Neural progenitor cell (in vitro differentiated cells): ENCODE data around the gene CDH12. TPM values are rescaled to one million over a fixed set of nuclear protein-coding genes. Genes with fewer than 3 reads are reported as not detected.

Experiments used
- DNase-seq: peaks from one replicate; pipeline ENCODE4 v3.0.0-alpha.2; 2016; ENCODE audit warnings: low spot score
- H2AFZ ChIP-seq: fragments of 200-600 bp; sonication (generic); replicated peaks from 2 replicates; pipeline ENCODE4 v1.6.1; 2016; ENCODE audit warnings: antibody characterized with exemption
- H3F3A ChIP-seq: fragments of 200-600 bp; sonication (generic); 2 replicates; pipeline ENCODE4 v1.6.1; 2016; ENCODE audit warnings: antibody characterized with exemption, low read depth
- H3K27ac ChIP-seq: fragments of 200-600 bp; sonication (generic); 2 replicates; pipeline ENCODE4 v1.5.1; 2016; ENCODE audit warnings: mild to moderate bottlenecking
- H3K27me3 ChIP-seq: fragments of 200-600 bp; sonication (generic); 2 replicates; pipeline ENCODE4 v1.6.1; 2016; ENCODE audit warnings: mild to moderate bottlenecking, moderate library complexity
- H3K36me3 ChIP-seq: fragments of 200-600 bp; sonication (generic); 2 replicates; pipeline ENCODE4 v1.5.1; 2016
- H3K4me1 ChIP-seq: fragments of 200-600 bp; sonication (generic); 2 replicates; pipeline ENCODE4 v1.6.1; 2016; ENCODE audit warnings: mixed run types
- H3K4me2 ChIP-seq: fragments of 200-600 bp; sonication (generic); 2 replicates; pipeline ENCODE4 v1.6.1; 2016
- H3K4me3 ChIP-seq: fragments of 200-600 bp; sonication (generic); 2 replicates; pipeline ENCODE4 v1.5.1; 2016
- H3K79me2 ChIP-seq: fragments of 200-600 bp; sonication (generic); 2 replicates; pipeline ENCODE4 v1.6.1; 2016; ENCODE audit warnings: low read depth
- H3K9ac ChIP-seq: fragments of 200-600 bp; sonication (generic); 2 replicates; pipeline ENCODE4 v1.6.1; 2016
- H3K9me3 ChIP-seq: fragments of 200-600 bp; sonication (generic); 2 replicates; pipeline ENCODE4 v1.5.1; 2016; ENCODE audit warnings: low read depth
- H4K20me1 ChIP-seq: fragments of 200-600 bp; sonication (generic); 2 replicates; pipeline ENCODE4 v1.6.1; 2016; ENCODE audit warnings: low read depth
- H3K27ac Mint-ChIP-seq: 3 replicates; pipeline ENCODE4 v1.8.0; 2021; ENCODE audit warnings: mixed read lengths
- H3K27me3 Mint-ChIP-seq: 2 replicates; pipeline ENCODE4 v1.8.0; 2022; ENCODE audit warnings: low read depth, mild to moderate bottlenecking, inconsistent platforms, moderate library complexity, mixed read lengths; ENCODE audit not compliant: insufficient read depth
- H3K36me3 Mint-ChIP-seq: 3 replicates; pipeline ENCODE4 v1.8.0; 2021; ENCODE audit warnings: mixed read lengths
- H3K4me1 Mint-ChIP-seq: 3 replicates; pipeline ENCODE4 v1.8.0; 2021; ENCODE audit warnings: mixed read lengths
- H3K4me3 Mint-ChIP-seq: 3 replicates; pipeline ENCODE4 v1.8.0; 2021; ENCODE audit warnings: mild to moderate bottlenecking, moderate library complexity, mixed read lengths
- H3K9me3 Mint-ChIP-seq: 3 replicates; pipeline ENCODE4 v1.8.0; 2020; ENCODE audit warnings: mixed read lengths
- CTCF ChIP-seq: fragments of 200-600 bp; sonication (generic); IDR thresholded peaks from 2 replicates; pipeline ENCODE4 v1.5.1; 2017; ENCODE audit warnings: antibody characterized with exemption, mild to moderate bottlenecking
- EZH2 ChIP-seq: fragments of 200-600 bp; sonication (generic); IDR thresholded peaks from 2 replicates; pipeline ENCODE4 v1.6.1; 2017; ENCODE audit warnings: antibody characterized with exemption, mild to moderate bottlenecking, moderate library complexity
- EZH2phosphoT487 ChIP-seq: fragments of 200-600 bp; sonication (generic); IDR thresholded peaks from 2 replicates; pipeline ENCODE4 v1.6.1; 2017; ENCODE audit warnings: antibody characterized with exemption
- total RNA-seq: library from RNA; depleted of rRNA; stranded (reverse); fragments of >200 nt; gene quantifications from 2 replicates; pipeline ENCODE4 v1.2.3, GENCODE V29; 2015; ENCODE audit warnings: low replicate concordance

CDH12 gene
- total RNA-seq, 1 donor from 2014 or later = not detected

- no peaks in the 10 kb centered on the region for H3K27me3 ChIP-seq
- no peak overlapping the region for H3K27ac ChIP-seq
- no peaks in the 10 kb centered on the region for H3F3A ChIP-seq
- H3K36me3 ChIP-seq = no peaks in the 10 kb centered on the region
- H3K79me2 ChIP-seq = no peaks in the 10 kb centered on the region
- H3K9me3 ChIP-seq = no peaks in the 10 kb centered on the region
- no peaks in the 10 kb centered on the region for H4K20me1 ChIP-seq
- Mint-ChIP-seq H3K9me3 (no peaks in the 10 kb centered on the region), H3K4me3 (no peak overlapping the region), H3K27ac (no peak overlapping the region), H3K36me3 (no peaks in the 10 kb centered on the region), H3K27me3 (no peaks in the 10 kb centered on the region), H3K4me1 (no peaks in the 10 kb centered on the region)
- no peaks in the 10 kb centered on the region for H3K4me1 ChIP-seq
- no peak overlapping the region for H3K4me2 ChIP-seq
- H2AFZ ChIP-seq = no peak overlapping the region
- no peak for TF ChIP-seq EZH2
- TF ChIP-seq CTCF = no peak
- no peak for TF ChIP-seq EZH2phosphoT487
- H3K9ac ChIP-seq = no peak overlapping the region
- DNase-seq = no peak
- H3K4me3 ChIP-seq = no peak overlapping the region
Measured at GRCh38 chr5:22649074-22649473, 204.1 kb downstream of the CDH12 start.

GRCh38 chr5:22644859-22645258 lies 208.3 kb downstream of the CDH12 start:
- H3K27me3 Mint-ChIP-seq = no peaks in the 10 kb centered on the region
- no peak overlapping the region for H3K27ac Mint-ChIP-seq
- no peak overlapping the region for H2AFZ ChIP-seq

GRCh38 chr5:22643356-22643755 lies 209.8 kb downstream of the CDH12 start:
- no peak overlapping the region for H2AFZ ChIP-seq
- Mint-ChIP-seq H3K9me3 (peaks cover 2% of the 10 kb centered on the region), H3K4me3 (no peak overlapping the region), H3K27me3 (peaks cover 5% of the 10 kb centered on the region), H3K36me3 (no peaks in the 10 kb centered on the region), H3K27ac (no peak overlapping the region), H3K4me1 (no peaks in the 10 kb centered on the region)
- H4K20me1 ChIP-seq = no peaks in the 10 kb centered on the region
- no peak overlapping the region for H3K4me3 ChIP-seq
- H3K9me3 ChIP-seq = no peaks in the 10 kb centered on the region
- H3K79me2 ChIP-seq = no peaks in the 10 kb centered on the region
- no peak overlapping the region for H3K9ac ChIP-seq
- H3K4me1 ChIP-seq = no peaks in the 10 kb centered on the region
- no peak for TF ChIP-seq CTCF
- no peak for TF ChIP-seq EZH2
- no peak for TF ChIP-seq EZH2phosphoT487
- no peaks in the 10 kb centered on the region for H3K36me3 ChIP-seq
- H3K27ac ChIP-seq = no peak overlapping the region
- no peak for DNase-seq
- H3K27me3 ChIP-seq = no peaks in the 10 kb centered on the region
- no peaks in the 10 kb centered on the region for H3F3A ChIP-seq
- no peak overlapping the region for H3K4me2 ChIP-seq

More at GRCh38 chr5:22644859-22645258, 208.3 kb downstream of the CDH12 start:
- H3K27me3 ChIP-seq = no peaks in the 10 kb centered on the region
- no peaks in the 10 kb centered on the region for H3F3A ChIP-seq
- no peak for TF ChIP-seq EZH2phosphoT487
- TF ChIP-seq CTCF = no peak
- no peak for TF ChIP-seq EZH2
- no peak overlapping the region for H3K27ac ChIP-seq
- Mint-ChIP-seq H3K36me3 (no peaks in the 10 kb centered on the region), H3K9me3 (no peaks in the 10 kb centered on the region), H3K4me1 (no peaks in the 10 kb centered on the region), H3K4me3 (no peak overlapping the region)
- no peaks in the 10 kb centered on the region for H3K9me3 ChIP-seq
- H3K4me1 ChIP-seq = no peaks in the 10 kb centered on the region
- DNase-seq = no peak
- no peaks in the 10 kb centered on the region for H4K20me1 ChIP-seq
- no peak overlapping the region for H3K4me3 ChIP-seq
- H3K36me3 ChIP-seq = no peaks in the 10 kb centered on the region
- H3K9ac ChIP-seq = no peak overlapping the region
- H3K4me2 ChIP-seq = no peak overlapping the region
- no peaks in the 10 kb centered on the region for H3K79me2 ChIP-seq
